Measurements from ENCODE around the gene ANGPTL7.

DNA sequence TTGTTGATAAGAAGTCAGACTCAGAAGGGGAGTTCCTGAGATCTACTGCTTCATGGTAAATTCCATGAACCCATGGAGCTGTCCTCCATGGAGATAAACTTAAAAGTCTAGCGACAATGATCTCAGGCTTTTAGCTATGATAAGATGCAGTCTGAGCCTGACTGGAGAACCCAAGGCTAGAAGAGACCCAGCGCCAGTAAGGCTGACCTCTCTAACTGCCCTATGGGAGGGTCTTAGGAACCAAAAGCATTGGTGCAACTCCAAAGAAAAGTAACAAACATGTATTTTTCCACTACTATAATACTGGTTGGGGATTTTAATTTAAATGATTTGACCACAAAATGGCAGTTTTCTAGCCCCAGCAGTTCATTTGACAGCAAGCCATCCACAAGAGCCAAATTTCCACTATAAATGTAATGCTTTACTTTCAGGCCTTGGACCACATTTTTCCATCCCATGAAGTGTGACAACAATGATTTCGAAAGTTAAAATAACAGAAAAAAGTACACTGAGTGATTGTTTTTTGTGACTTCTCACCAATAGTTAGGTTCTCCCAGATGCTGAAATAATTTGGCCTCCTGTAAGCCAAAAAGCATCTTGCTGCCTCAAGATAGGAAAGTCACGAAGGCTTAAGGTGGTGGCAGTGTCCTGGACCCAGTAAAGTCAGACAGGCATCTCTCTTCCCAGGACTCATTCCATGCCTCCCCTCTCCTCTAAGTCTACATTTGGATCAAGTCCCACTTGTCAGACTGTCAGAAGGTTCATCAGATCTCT lies 46.4 kb upstream of the ANGPTL7 start:
- TF ChIP-seq, protein P1, sequence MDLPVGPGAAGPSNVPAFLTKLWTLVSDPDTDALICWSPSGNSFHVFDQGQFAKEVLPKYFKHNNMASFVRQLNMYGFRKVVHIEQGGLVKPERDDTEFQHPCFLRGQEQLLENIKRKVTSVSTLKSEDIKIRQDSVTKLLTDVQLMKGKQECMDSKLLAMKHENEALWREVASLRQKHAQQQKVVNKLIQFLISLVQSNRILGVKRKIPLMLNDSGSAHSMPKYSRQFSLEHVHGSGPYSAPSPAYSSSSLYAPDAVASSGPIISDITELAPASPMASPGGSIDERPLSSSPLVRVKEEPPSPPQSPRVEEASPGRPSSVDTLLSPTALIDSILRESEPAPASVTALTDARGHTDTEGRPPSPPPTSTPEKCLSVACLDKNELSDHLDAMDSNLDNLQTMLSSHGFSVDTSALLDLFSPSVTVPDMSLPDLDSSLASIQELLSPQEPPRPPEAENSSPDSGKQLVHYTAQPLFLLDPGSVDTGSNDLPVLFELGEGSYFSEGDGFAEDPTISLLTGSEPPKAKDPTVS (IDR thresholded peaks at IDR 0.05; ENCODE audit: low read depth, low read length) = no peak
- TF ChIP-seq NFYB (IDR thresholded peaks at IDR 0.05; ENCODE audit: insufficient read depth, low read depth, low read length) = no peak
- TF ChIP-seq CTCF (IDR thresholded peaks at IDR 0.05 in 2 of 3, conservative IDR thresholded peaks at IDR 0.05 in 1 of 3; ENCODE audit: control insufficient read depth in 2 of 3, extremely low read depth in 1 of 3, insufficient read depth in 1 of 3, low read depth in 3 of 3, low read length in 3 of 3) = no peak
- TF ChIP-seq BMI1 (IDR thresholded peaks at IDR 0.05; ENCODE audit: borderline replicate concordance) = no peak
- no peak for TF ChIP-seq EP300 (IDR thresholded peaks at IDR 0.05; ENCODE audit: borderline replicate concordance in 1 of 2, control insufficient read depth in 1 of 2, low read depth in 2 of 2, low read length in 2 of 2)
- TF ChIP-seq ESRRA (IDR thresholded peaks at IDR 0.05; ENCODE audit: low read length) = no peak

Data from GM12878 (cell line).